ENCODE results near the gene FCAMR. TPM values are rescaled to one million over a fixed set of nuclear protein-coding genes. Genes with fewer than 3 reads are reported as not detected.

The FCAMR gene
- total and polyA plus RNA-seq, 2 of the 4 experiments (the other 2 are of a cell fraction): not detected

DNA sequence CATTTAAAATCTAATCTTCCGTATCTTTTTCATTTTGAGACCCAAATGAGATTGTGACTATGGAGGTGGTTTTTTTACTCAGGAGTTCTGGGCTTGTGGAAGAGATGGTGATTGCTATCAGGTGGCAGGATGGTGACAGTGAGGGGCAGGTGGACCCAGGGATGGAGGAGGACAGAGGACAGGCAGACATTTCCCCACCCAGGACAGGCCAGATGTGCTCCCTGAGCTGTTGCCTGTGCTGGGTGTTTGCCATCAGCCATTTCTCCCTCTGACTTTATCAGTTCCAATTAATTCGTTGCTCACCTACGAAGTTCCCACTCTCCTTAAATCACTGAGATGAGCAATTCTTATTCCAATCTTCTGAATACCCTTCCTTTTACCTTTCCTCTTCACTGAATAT, 35.8 kb upstream of the FCAMR start:
- Histone ChIP-seq H3K27me3 (ENCODE audit: control insufficient read depth, insufficient read depth, low read length) (no peaks in the 10 kb centered on the region; the same call in 1 of the 2 replicates), H2AK5ac (ENCODE audit: low read depth, low read length) (no peak overlapping the region), H3K4ac (ENCODE audit: low read depth, low read length) (peak overlapping the region; percentile 52; the same call in 1 of the 2 replicates), H3K9me3 (ENCODE audit: control insufficient read depth, insufficient read depth, low read length) (no peaks in the 10 kb centered on the region), H3K36me3 (ENCODE audit: control insufficient read depth, insufficient read depth, low read length) (no peaks in the 10 kb centered on the region), H3K9me1 (ENCODE audit: insufficient read depth, low read length) (peaks cover 6% of the 10 kb centered on the region), H3K9ac (ENCODE audit: low read depth, low read length) (no peak overlapping the region), H3K56ac (ENCODE audit: extremely low read depth, insufficient read depth, low read length) (no peak overlapping the region), H2BK15ac (ENCODE audit: low read depth, low read length) (no peak overlapping the region; the same call in 2 of the 3 replicates), H4K20me1 (ENCODE audit: insufficient read depth, low read length) (no peaks in the 10 kb centered on the region), H2BK20ac (ENCODE audit: low read depth, low read length) (peak overlapping the region; percentile 3; the same call in 1 of the 2 replicates), H4K5ac (ENCODE audit: low read depth, low read length) (no peak overlapping the region), H3K14ac (replicated peaks; ENCODE audit: low read depth, low read length) (no peak overlapping the region), H3K4me3 (ENCODE audit: insufficient read depth, low read depth, low read length) (no peak overlapping the region), H3K27ac (ENCODE audit: insufficient read depth, low read length) (no peak overlapping the region), H4K91ac (ENCODE audit: insufficient read depth, low read depth, low read length) (no peak overlapping the region; the same call in 1 of the 2 replicates), H3K79me1 (ENCODE audit: low read depth in 1 of 2, low read length in 2 of 2) (no peaks in the 10 kb centered on the region), H2BK5ac (ENCODE audit: low read depth, low read length, poor library complexity, severe bottlenecking) (no peak overlapping the region), H3K4me2 (ENCODE audit: low read depth, low read length) (no peak overlapping the region), H3K23ac (ENCODE audit: low read depth, low read length) (no peak overlapping the region), H2AFZ (replicated peaks; ENCODE audit: low read length, poor library complexity) (no peak overlapping the region), H3K18ac (ENCODE audit: low read depth, low read length) (no peak overlapping the region), H2AK9ac (replicated peaks; ENCODE audit: low read depth, low read length, poor library complexity) (no peak overlapping the region), H2BK120ac (ENCODE audit: low read depth, low read length) (peak overlapping the region; percentile 39; the same call in 1 of the 2 replicates), H3K4me1 (ENCODE audit: control insufficient read depth, insufficient read depth, low read length) (peaks cover 6% of the 10 kb centered on the region), H4K8ac (ENCODE audit: low read depth in 2 of 2, low read length in 2 of 2) (no peak overlapping the region)
- in situ Hi-C loops (cut with MboI; ENCODE audit: low sequenced_read_pairs) (no loop called here), dilution Hi-C loops (cut with HindIII; ENCODE audit: low sequenced_read_pairs, unreplicated experiment) (no loop called here), intact Hi-C loops (cut with micrococcal nuclease) (no loop called here)
- ATAC-seq (ENCODE audit: low read depth) (no peak), DNase-seq (no peak)
- WGBS, 2 experiments (ENCODE audit: extremely low coverage in 2 of 2, insufficient read length in 1 of 2): no CpG with 5 or more reads among the region's 3 CpGs
- ChIA-PET POLR2A (ENCODE audit: unreplicated experiment) (no interaction called here), CTCF (interaction anchor here (0.9 kb wide), 1 partner anchor 19 kb away, joined by 6 read pairs; no protein-coding TSS in a partner anchor)
- no TSS peak for BruUV-seq (replicated peaks)
- TF ChIP-seq CHD1 (IDR thresholded peaks at IDR 0.05; ENCODE audit: low read depth, low read length) (no peak), BHLHE40 (IDR thresholded peaks at IDR 0.05; ENCODE audit: low read depth, low read length) (no peak), MAFK (IDR thresholded peaks at IDR 0.05; ENCODE audit: low read depth, low read length) (no peak), MXI1 (IDR thresholded peaks at IDR 0.05; ENCODE audit: borderline replicate concordance, low read depth, low read length) (no peak), SMC3 (IDR thresholded peaks at IDR 0.05; ENCODE audit: low read depth, low read length) (no peak), NFE2L2 (IDR thresholded peaks at IDR 0.05; ENCODE audit: low read depth, low read length) (no peak), MAZ (IDR thresholded peaks at IDR 0.05; ENCODE audit: borderline replicate concordance, low read depth, low read length) (no peak), RCOR1 (IDR thresholded peaks at IDR 0.05; ENCODE audit: insufficient replicate concordance, low read length) (no peak), RFX5 (IDR thresholded peaks at IDR 0.05; ENCODE audit: low read depth, low read length) (no peak), CEBPB (IDR thresholded peaks at IDR 0.05; ENCODE audit: low read depth, low read length) (no peak), POLR2A (IDR thresholded peaks at IDR 0.05; ENCODE audit: low read depth, low read length) (no peak), RAD21 (IDR thresholded peaks at IDR 0.05; ENCODE audit: low read length) (no peak), FOS (IDR thresholded peaks at IDR 0.05; ENCODE audit: low read depth, low read length) (no peak)
- TF ChIP-seq, protein P1, sequence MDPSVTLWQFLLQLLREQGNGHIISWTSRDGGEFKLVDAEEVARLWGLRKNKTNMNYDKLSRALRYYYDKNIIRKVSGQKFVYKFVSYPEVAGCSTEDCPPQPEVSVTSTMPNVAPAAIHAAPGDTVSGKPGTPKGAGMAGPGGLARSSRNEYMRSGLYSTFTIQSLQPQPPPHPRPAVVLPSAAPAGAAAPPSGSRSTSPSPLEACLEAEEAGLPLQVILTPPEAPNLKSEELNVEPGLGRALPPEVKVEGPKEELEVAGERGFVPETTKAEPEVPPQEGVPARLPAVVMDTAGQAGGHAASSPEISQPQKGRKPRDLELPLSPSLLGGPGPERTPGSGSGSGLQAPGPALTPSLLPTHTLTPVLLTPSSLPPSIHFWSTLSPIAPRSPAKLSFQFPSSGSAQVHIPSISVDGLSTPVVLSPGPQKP (IDR thresholded peaks at IDR 0.05; ENCODE audit: borderline replicate concordance, low read depth, low read length): no peak
- TF ChIP-seq, protein P2, sequence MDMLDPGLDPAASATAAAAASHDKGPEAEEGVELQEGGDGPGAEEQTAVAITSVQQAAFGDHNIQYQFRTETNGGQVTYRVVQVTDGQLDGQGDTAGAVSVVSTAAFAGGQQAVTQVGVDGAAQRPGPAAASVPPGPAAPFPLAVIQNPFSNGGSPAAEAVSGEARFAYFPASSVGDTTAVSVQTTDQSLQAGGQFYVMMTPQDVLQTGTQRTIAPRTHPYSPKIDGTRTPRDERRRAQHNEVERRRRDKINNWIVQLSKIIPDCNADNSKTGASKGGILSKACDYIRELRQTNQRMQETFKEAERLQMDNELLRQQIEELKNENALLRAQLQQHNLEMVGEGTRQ (IDR thresholded peaks at IDR 0.05; ENCODE audit: low read depth, low read length): no peak
- TF ChIP-seq, protein P3, sequence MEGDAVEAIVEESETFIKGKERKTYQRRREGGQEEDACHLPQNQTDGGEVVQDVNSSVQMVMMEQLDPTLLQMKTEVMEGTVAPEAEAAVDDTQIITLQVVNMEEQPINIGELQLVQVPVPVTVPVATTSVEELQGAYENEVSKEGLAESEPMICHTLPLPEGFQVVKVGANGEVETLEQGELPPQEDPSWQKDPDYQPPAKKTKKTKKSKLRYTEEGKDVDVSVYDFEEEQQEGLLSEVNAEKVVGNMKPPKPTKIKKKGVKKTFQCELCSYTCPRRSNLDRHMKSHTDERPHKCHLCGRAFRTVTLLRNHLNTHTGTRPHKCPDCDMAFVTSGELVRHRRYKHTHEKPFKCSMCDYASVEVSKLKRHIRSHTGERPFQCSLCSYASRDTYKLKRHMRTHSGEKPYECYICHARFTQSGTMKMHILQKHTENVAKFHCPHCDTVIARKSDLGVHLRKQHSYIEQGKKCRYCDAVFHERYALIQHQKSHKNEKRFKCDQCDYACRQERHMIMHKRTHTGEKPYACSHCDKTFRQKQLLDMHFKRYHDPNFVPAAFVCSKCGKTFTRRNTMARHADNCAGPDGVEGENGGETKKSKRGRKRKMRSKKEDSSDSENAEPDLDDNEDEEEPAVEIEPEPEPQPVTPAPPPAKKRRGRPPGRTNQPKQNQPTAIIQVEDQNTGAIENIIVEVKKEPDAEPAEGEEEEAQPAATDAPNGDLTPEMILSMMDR (conservative IDR thresholded peaks at IDR 0.05; ENCODE audit: low read depth, low read length): no peak

Measured in IMR-90 (cell line).